K562 (cell line): Measurements from ENCODE around the gene WNK2. TPM values are rescaled to one million over a fixed set of nuclear protein-coding genes. Genes with fewer than 3 reads are reported as not detected.
A peak's percentile ranks its signal among the peaks of the same experiment; 100 is the strongest.

Experiments used
- ARID2 ChIP-seq: fragments of 450-650 bp; IDR thresholded peaks from 2 replicates; pipeline ENCODE4 v1.6.1; 2017; ENCODE audit warnings: antibody characterized with exemption, mild to moderate bottlenecking
- CBFA2T2 ChIP-seq: fragments of 450-650 bp; conservative IDR thresholded peaks from 2 replicates; pipeline ENCODE4 v1.6.1; 2017; ENCODE audit warnings: mild to moderate bottlenecking
- CTCF ChIP-seq, 3 experiments: IDR thresholded peaks in 2 of 3; conservative IDR thresholded peaks in 1 of 3; 2 replicates each; pipeline ENCODE4 v1.5.1; 2011 to 2012; ENCODE audit warnings: low read length in 3 of 3, mild to moderate bottlenecking in 3 of 3, control low read depth in 2 of 3, improper control_type of control experiment in 1 of 3, inconsistent platforms in 1 of 3, low read depth in 1 of 3, mixed read lengths in 1 of 3, moderate library complexity in 1 of 3; ENCODE audit not compliant: insufficient read depth in 2 of 3
- KDM4B ChIP-seq, 2 experiments: fragments of 450-650 bp in 1 of 2; sonication (generic) in 1 of 2; IDR thresholded peaks; 2 replicates each; pipeline ENCODE4 v1.6.1; 2016 to 2017; ENCODE audit warnings: borderline replicate concordance in 2 of 2, antibody characterized with exemption in 1 of 2, low read depth in 1 of 2, mild to moderate bottlenecking in 1 of 2
- REST ChIP-seq, 2 experiments: fragments of 450-650 bp; formaldehyde crosslinking in 1 of 2; IDR thresholded peaks; 2 replicates each; pipeline versions ENCODE4 v1.4.0 to v1.6.1; 2014 to 2020; ENCODE audit warnings: mild to moderate bottlenecking in 2 of 2, borderline replicate concordance in 1 of 2, low read depth in 1 of 2
- TAF7 ChIP-seq: fragments of 450-650 bp; IDR thresholded peaks from 2 replicates; pipeline ENCODE4 v1.6.1; 2016; ENCODE audit warnings: missing genetic modification characterization, missing compliant biosample characterization
- TARDBP ChIP-seq: fragments of 450-650 bp; IDR thresholded peaks from 2 replicates; pipeline ENCODE4 v1.6.1; 2016
- ZBTB17 ChIP-seq: fragments of 450-650 bp; formaldehyde crosslinking; IDR thresholded peaks from 2 replicates; pipeline ENCODE4 v1.4.0; 2020; ENCODE audit warnings: mild to moderate bottlenecking
- ZNF12 ChIP-seq: sonication (generic); formaldehyde crosslinking; IDR thresholded peaks from 2 replicates; pipeline ENCODE4 v1.4.0; 2020; ENCODE audit warnings: mild to moderate bottlenecking, missing genetic modification reagents
- ZNF280B ChIP-seq: fragments of 250-450 bp; sonication (Bioruptor Pico); IDR thresholded peaks from 2 replicates; pipeline ENCODE4 v1.5.1; 2021; ENCODE audit warnings: mild to moderate bottlenecking
- ZNF395 ChIP-seq: fragments of 200-800 bp; sonication (Bioruptor generic); IDR thresholded peaks from 2 replicates; pipeline ENCODE4 v1.6.1; 2017; ENCODE audit warnings: missing genetic modification characterization, missing compliant biosample characterization
- ZNF668 ChIP-seq: fragments of 250-450 bp; sonication (Bioruptor Pico); IDR thresholded peaks from 2 replicates; pipeline ENCODE4 v1.8.0; 2022; ENCODE audit warnings: mild to moderate bottlenecking, inconsistent platforms
- polyA plus RNA-seq, 8 experiments: library from polyadenylated mRNA; depleted of rRNA in 4 of 8; stranded (reverse) in 5 of 8; unstranded in 3 of 8; fragments of >200 nt; fragmentation: Nextera tagmentation in 2 of 8; fragmentation: Illumina TruSeq in 1 of 8; extraction: Ambion mirVana in 2 of 8; extraction: Trizol in 1 of 8; gene quantifications; 2 replicates each; pipeline versions ENCODE4 v1.2.1 to v1.2.3, GENCODE V29; 2011 to 2014; ENCODE audit warnings: inconsistent platforms in 1 of 8, missing spikeins in 1 of 8
- total RNA-seq, 7 experiments: library from RNA; depleted of rRNA in 6 of 7; stranded (reverse); fragments of >200 nt in 6 of 7; fragmentation: Illumina TruSeq in 2 of 7; extraction: Trizol in 2 of 7; gene quantifications; 2 replicates each; pipeline versions ENCODE4 v1.2.1 to v1.2.3, GENCODE V29; 2011 to 2021; ENCODE audit warnings: low replicate concordance in 1 of 7

WNK2 gene
- total and polyA plus RNA-seq, 9 of the 15 experiments (the other 6 are each of a cell fraction or from before 2014, with no cell fraction given): 0.36 to 3.3 (median 0.64) TPM; not detected in 2

GRCh38 chr9:93304574-93305496 is 120.9 kb downstream of the WNK2 start (continued):
- TF ChIP-seq ZNF395 (CRISPR knock-in tag) (no peak), REST (IDR thresholded peaks at IDR 0.05; ENCODE audit: borderline replicate concordance) (peak; percentile 73), REST (CRISPR knock-in tag; IDR thresholded peaks at IDR 0.05; ENCODE audit: low read depth) (no peak), KDM4B (IDR thresholded peaks at IDR 0.05; ENCODE audit: borderline replicate concordance in 2 of 2, low read depth in 1 of 2) (no peak), ZBTB17 (CRISPR knock-in tag) (no peak), CTCF (IDR thresholded peaks at IDR 0.05 in 2 of 3, conservative IDR thresholded peaks at IDR 0.05 in 1 of 3; ENCODE audit: insufficient read depth in 2 of 3, low read depth in 1 of 3, low read length in 3 of 3) (peak; percentile 65 to 78 (median 70)), ZNF668 (no peak), TARDBP (no peak), TAF7 (tag) (no peak), ZNF280B (no peak), ARID2 (no peak), CBFA2T2 (no peak), ZNF12 (no peak)
